ENCODE results near the gene EHD3. TPM values are rescaled to one million over a fixed set of nuclear protein-coding genes. Genes with fewer than 3 reads are reported as not detected.

The EHD3 gene
- total and polyA plus RNA-seq, 2 of the 13 experiments (the other 11 are each of a cell fraction or from before 2014, with no cell fraction given), result 0.20 to 0.69 TPM

DNA sequence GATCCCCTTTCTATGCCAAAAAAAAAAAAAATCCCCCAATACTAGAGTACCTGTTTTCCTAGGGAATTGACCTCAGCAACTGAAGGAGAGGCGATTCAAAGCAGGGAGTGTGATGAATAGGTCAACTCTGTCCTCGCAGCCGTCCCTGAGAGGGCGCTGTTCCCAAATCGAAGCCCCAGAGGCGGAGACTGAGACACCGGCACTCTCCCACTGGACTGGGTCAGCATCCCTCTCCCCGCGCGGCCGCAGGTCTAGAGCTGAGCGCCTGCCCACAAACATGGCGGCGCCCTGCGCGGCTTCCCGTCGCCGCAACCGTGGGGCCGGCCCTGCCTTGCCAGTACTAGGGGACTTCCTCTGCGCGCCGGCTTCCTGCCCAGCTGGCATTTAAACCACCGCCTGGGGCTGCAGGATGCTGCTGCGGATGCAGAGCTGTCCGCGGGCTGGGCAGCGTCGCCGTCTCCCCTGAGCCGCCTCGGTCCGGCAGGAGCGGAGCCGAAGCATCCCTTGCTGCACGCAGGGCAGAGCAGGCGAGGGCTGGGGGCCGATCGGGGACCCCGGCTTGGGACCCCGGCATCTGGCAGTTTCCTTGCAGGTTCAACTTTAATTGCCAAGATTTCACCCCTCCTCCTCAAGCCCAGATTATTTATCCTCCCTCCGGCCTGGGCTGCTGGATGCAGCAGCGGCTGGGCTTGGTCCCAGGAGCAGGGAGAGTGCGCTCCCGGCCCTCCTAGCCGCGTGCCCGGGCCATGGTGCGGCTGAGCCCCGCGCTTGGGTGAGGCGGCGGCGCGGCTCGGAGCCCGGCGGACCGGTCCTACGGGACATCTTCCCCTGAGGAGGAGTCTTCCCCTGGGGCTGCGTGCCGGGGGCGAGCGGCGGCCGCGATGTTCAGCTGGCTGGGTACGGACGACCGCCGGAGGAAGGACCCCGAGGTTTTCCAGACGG lies at the start of gene EHD3 (continued):
- TF ChIP-seq, protein P1, sequence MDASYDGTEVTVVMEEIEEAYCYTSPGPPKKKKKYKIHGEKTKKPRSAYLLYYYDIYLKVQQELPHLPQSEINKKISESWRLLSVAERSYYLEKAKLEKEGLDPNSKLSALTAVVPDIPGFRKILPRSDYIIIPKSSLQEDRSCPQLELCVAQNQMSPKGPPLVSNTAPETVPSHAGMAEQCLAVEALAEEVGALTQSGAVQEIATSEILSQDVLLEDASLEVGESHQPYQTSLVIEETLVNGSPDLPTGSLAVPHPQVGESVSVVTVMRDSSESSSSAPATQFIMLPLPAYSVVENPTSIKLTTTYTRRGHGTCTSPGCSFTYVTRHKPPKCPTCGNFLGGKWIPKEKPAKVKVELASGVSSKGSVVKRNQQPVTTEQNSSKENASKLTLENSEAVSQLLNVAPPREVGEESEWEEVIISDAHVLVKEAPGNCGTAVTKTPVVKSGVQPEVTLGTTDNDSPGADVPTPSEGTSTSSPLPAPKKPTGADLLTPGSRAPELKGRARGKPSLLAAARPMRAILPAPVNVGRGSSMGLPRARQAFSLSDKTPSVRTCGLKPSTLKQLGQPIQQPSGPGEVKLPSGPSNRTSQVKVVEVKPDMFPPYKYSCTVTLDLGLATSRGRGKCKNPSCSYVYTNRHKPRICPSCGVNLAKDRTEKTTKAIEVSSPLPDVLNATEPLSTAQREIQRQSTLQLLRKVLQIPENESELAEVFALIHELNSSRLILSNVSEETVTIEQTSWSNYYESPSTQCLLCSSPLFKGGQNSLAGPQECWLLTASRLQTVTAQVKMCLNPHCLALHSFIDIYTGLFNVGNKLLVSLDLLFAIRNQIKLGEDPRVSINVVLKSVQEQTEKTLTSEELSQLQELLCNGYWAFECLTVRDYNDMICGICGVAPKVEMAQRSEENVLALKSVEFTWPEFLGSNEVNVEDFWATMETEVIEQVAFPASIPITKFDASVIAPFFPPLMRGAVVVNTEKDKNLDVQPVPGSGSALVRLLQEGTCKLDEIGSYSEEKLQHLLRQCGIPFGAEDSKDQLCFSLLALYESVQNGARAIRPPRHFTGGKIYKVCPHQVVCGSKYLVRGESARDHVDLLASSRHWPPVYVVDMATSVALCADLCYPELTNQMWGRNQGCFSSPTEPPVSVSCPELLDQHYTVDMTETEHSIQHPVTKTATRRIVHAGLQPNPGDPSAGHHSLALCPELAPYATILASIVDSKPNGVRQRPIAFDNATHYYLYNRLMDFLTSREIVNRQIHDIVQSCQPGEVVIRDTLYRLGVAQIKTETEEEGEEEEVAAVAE (CRISPR knock-in tag; IDR thresholded peaks at IDR 0.05; ENCODE audit: borderline replicate concordance), result no peak
- TF ChIP-seq ISX (CRISPR knock-in tag; conservative IDR thresholded peaks at IDR 0.05) (no peak), ELF1 (CRISPR knock-in tag; IDR thresholded peaks at IDR 0.05) (peak; percentile 48; the same call in 1 of the 2 replicates), HCFC1 (IDR thresholded peaks at IDR 0.05; ENCODE audit: low read depth, low read length) (peak; percentile 58), NONO (IDR thresholded peaks at IDR 0.05) (no peak), NONO (CRISPR knock-in tag; conservative IDR thresholded peaks at IDR 0.05) (0 out of 2 replicates have a peak, but pooled peaks have one; percentile 46)

DNA sequence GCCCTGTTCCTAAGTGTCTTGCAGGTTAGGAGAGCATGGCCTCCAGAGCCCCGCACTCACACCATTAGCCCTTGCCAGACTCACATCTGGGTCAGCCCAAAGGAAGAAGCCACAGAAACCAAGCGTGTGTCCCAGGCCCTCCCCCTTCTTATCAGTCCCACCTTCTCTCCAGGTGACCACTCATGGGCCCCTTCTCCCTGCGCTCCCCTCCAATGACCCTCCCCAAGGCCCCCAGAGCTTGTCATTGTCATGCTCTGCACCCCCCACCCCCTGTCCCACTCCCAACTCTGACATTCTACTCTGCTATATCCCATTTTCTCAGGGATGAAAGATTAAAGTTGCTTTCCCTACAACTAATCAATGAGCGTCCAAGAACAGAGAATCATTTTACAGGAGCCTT lies 46.8 kb upstream of the EHD3 start:
- no peak overlapping the region for H3K27ac ChIP-seq (ENCODE audit: extremely low read length, insufficient read depth, low read length)
- no peak overlapping the region for H3K9ac ChIP-seq (ENCODE audit: insufficient read depth, low read depth, low read length)
- in situ Hi-C loops (cut with HindIII; ENCODE audit: extremely low pct_ligation_motif_present, low pct_unique_long_range_greater_than_20kb), result no loop called here
- H3K4me2 ChIP-seq (ENCODE audit: low read depth, low read length), result no peak overlapping the region
- intact Hi-C loops (cut with micrococcal nuclease; ENCODE audit: unreplicated experiment), result no loop called here
- H3K4me3 ChIP-seq (replicated peaks in 1 of 3; ENCODE audit: insufficient read depth in 1 of 3, low read depth in 2 of 3, low read length in 3 of 3), result no peak overlapping the region
- TF ChIP-seq HNF4A (CRISPR knock-in tag; IDR thresholded peaks at IDR 0.05), result no peak
- TF ChIP-seq KDM3A (CRISPR knock-in tag; IDR thresholded peaks at IDR 0.05; ENCODE audit: low read depth), result no peak
- no peak for TF ChIP-seq HMG20B (CRISPR knock-in tag; conservative IDR thresholded peaks at IDR 0.05)
- no peak for TF ChIP-seq ZBTB1 (CRISPR knock-in tag; IDR thresholded peaks at IDR 0.05; ENCODE audit: borderline replicate concordance)
- TF ChIP-seq KDM6A (CRISPR knock-in tag; IDR thresholded peaks at IDR 0.05; ENCODE audit: low read depth), result no peak
- TF ChIP-seq, protein P2, sequence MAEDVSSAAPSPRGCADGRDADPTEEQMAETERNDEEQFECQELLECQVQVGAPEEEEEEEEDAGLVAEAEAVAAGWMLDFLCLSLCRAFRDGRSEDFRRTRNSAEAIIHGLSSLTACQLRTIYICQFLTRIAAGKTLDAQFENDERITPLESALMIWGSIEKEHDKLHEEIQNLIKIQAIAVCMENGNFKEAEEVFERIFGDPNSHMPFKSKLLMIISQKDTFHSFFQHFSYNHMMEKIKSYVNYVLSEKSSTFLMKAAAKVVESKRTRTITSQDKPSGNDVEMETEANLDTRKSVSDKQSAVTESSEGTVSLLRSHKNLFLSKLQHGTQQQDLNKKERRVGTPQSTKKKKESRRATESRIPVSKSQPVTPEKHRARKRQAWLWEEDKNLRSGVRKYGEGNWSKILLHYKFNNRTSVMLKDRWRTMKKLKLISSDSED (CRISPR knock-in tag; IDR thresholded peaks at IDR 0.05), result no peak
- TF ChIP-seq, protein P3, sequence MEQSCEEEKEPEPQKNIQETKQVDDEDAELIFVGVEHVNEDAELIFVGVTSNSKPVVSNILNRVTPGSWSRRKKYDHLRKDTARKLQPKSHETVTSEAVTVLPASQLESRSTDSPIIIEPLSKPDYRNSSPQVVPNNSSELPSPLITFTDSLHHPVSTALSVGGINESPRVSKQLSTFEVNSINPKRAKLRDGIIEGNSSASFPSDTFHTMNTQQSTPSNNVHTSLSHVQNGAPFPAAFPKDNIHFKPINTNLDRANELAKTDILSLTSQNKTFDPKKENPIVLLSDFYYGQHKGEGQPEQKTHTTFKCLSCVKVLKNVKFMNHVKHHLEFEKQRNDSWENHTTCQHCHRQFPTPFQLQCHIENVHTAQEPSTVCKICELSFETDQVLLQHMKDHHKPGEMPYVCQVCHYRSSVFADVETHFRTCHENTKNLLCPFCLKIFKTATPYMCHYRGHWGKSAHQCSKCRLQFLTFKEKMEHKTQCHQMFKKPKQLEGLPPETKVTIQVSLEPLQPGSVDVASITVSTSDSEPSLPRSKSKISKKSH (CRISPR knock-in tag; IDR thresholded peaks at IDR 0.05; ENCODE audit: borderline replicate concordance), result no peak
- no peaks in the 10 kb centered on the region for H3K4me1 ChIP-seq (ENCODE audit: insufficient read depth, low read length)
- no peak for FAIRE-seq
- DNase-seq (ENCODE audit: low spot score), result no peak
- POLR2A ChIA-PET, result no interaction called here
- H3K36me3 ChIP-seq (replicated peaks in 1 of 2; ENCODE audit: control insufficient read depth in 1 of 2, insufficient read depth in 2 of 2, low read length in 2 of 2), result no peaks in the 10 kb centered on the region
- no peaks in the 10 kb centered on the region for H4K20me1 ChIP-seq (ENCODE audit: insufficient read depth, low read length)
- H3K79me2 ChIP-seq (ENCODE audit: insufficient read depth, low read length), result no peaks in the 10 kb centered on the region
- WGBS (ENCODE audit: low lambda C conversion rate), result 17% methylated on average over 4 of the region's 4 CpGs
- peaks cover 3 to 22% of the 10 kb centered on the region in 2 experiments; a peak in 3 of 5 replicates for H3K27me3 ChIP-seq (ENCODE audit: control insufficient read depth in 1 of 2, insufficient read depth in 2 of 2, low read length in 2 of 2)
- H2AFZ ChIP-seq (ENCODE audit: low read length), result no peak overlapping the region
- ATAC-seq, result no peak
- BruUV-seq (replicated peaks), result no TSS peak
- CTCF ChIA-PET (ENCODE audit: low intra/inter-chr PET ratio, low total read pairs), result no interaction called here
- H3K9me3 ChIP-seq (ENCODE audit: low read length), result no peaks in the 10 kb centered on the region

All from HepG2 (cell line).